RWPE1 (cell line): ENCODE data around the gene FIGNL2.

Source experiments
- CTCF ChIA-PET: fragments of 350-600 bp; sonication (Branson Sonifier 250); formaldehyde crosslinking; extraction: SDS; loops from one replicate; lab custom pipeline; 2021; lab: Yijun Ruan, JAX
- POLR2A ChIA-PET: fragments of 400-600 bp; formaldehyde crosslinking; extraction: SDS; loops from one replicate; lab custom pipeline; 2020; ENCODE audit warnings: antibody characterized with exemption; ENCODE audit not compliant: low non-redundant PET; lab: Yijun Ruan, JAX
- DNase-seq: peaks from one replicate; pipeline ENCODE4 v3.0.0; 2012; ENCODE audit warnings: low spot score
- H3K27ac ChIP-seq: fragments of 450-650 bp; 2 replicates; pipeline ENCODE4 v1.5.1; 2017
- TF ChIP-seq, protein P1 (sequence below): fragments of 450-650 bp; conservative IDR thresholded peaks from 2 replicates; pipeline ENCODE4 v1.5.1; 2017; ENCODE audit warnings: low read depth, mild to moderate bottlenecking

Gene FIGNL2

DNA sequence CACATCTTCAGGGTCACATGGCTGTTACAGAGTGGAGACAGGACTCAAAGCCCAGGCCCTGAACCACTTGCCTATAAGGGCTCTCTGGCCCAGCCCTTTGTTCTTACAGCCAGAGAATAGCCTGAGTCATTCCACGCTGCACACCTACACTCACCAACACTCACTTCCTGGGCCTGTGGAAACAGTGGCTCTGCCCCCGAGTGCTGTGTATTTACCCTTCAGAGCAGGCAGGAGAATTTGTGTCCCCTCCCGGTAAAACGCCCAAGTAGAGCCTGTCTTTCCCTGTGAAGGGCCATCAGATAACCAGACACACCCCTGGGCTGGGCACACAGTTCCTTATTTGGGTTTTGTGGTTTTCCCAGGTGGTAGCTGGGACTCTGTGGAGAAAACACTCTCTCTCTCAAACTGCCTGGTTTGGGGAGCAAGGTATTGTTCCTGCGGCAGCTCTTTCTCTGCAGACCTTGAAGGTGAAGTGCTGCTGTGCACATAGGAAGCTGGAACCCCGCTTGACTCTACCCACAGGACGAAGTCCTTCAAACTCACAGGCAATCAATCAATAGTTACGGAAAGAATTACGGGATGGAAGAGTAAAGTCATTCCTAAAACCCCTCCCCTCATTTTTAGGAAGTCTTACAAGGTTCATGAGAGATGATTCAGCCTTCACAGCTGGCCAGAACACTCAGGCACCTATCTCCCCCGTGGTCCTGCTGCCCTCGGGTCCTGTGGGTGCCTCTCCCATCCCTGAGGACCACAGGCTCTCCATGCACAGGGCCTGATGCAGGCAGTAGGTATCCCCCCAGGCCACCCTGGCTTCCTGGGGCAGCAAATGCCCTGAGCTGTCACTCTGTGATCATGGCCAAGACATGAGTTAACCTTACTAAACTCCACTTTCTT lies 20.3 kb downstream of the FIGNL2 start:
- DNase-seq = peak; percentile 36
- ChIA-PET CTCF (interaction anchor here (0.6 kb wide), 2 partner anchors 873 to 1372 kb away, joined by 3 read pairs; no protein-coding TSS in a partner anchor), POLR2A (no interaction called here)
- TF ChIP-seq, protein P1, sequence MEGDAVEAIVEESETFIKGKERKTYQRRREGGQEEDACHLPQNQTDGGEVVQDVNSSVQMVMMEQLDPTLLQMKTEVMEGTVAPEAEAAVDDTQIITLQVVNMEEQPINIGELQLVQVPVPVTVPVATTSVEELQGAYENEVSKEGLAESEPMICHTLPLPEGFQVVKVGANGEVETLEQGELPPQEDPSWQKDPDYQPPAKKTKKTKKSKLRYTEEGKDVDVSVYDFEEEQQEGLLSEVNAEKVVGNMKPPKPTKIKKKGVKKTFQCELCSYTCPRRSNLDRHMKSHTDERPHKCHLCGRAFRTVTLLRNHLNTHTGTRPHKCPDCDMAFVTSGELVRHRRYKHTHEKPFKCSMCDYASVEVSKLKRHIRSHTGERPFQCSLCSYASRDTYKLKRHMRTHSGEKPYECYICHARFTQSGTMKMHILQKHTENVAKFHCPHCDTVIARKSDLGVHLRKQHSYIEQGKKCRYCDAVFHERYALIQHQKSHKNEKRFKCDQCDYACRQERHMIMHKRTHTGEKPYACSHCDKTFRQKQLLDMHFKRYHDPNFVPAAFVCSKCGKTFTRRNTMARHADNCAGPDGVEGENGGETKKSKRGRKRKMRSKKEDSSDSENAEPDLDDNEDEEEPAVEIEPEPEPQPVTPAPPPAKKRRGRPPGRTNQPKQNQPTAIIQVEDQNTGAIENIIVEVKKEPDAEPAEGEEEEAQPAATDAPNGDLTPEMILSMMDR = no peak
- H3K27ac ChIP-seq = no peak overlapping the region

GRCh38 chr12:51826881-51827280 lies 21.6 kb downstream of the FIGNL2 start:
- no peak overlapping the region for H3K27ac ChIP-seq
- POLR2A ChIA-PET = no interaction called here
- DNase-seq = no peak
- CTCF ChIA-PET = interaction anchor here (0.6 kb wide), 2 partner anchors 45 to 344 kb away, joined by 3 to 9 read pairs; no protein-coding TSS in a partner anchor
- TF ChIP-seq, protein P1 = no peak

DNA sequence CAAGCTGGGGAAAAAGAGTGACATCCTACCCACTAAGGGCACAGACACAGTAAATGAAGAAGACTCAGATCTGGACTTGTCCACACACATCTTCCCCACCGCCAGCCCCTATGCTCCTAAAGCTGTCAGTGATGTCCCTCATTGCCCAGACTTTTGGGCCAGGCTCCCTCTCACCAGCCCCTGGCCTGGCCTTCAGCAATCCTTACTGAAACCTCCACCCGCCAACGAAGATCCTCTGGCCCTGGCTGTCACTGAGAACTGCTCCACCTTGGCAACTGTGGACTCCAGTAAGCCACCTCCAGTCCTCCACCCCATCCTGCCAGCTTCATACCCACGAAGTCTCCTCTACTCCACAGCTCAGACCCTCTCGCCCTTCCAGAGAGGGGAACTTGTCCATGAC lies 23.3 kb downstream of the FIGNL2 start:
- TF ChIP-seq, protein P1 = no peak

DNA sequence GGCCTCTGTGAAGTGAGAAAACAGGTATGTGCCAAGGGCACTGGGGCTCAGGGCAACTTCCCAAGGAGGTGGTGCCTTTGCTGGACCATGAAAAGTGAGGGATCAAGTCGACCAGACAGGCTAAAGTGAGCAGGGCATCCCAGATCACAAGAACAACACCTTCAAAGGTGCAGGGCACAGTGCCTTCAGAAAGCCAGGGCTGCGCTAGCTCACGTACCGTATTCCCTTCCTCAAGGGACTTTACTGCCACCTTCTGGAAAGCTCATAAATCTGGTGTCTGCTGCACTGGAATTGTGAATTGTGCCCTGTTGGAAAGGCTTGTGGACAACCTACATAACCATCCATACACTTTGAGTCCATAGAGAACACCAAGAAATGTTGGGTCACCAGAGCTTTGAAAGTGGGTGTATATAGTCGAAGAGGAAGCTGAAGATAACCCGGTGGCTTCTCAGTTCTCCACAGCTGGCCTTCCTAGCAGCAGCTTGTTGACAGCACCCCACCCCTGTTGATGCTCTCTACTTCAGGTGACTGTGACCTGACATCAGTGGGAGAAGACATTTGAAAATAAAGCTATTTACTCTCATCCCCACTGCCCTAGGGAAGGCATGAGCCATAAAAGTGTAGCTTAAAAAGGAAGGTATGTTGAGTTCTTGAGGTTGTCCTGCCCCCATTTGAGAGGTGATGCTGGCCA lies 24.5 kb downstream of the FIGNL2 start:
- H3K27ac ChIP-seq = no peak overlapping the region
- TF ChIP-seq, protein P1 = peak; percentile 64
- ChIA-PET CTCF (interaction anchor here (0.6 to 2.1 kb wide), 15 partner anchors 9 to 424 kb away, joined by 3 to 27 read pairs (median 4); partner anchors contain the start of gene SLC4A8), POLR2A (interaction anchor here (0.5 kb wide), 1 partner anchor 145 kb away, joined by 3 read pairs; no protein-coding TSS in a partner anchor)
- DNase-seq = peak; percentile 53

More for the DNA sequence above, 23.3 kb downstream of the FIGNL2 start:
- no peak overlapping the region for H3K27ac ChIP-seq
- CTCF ChIA-PET = interaction anchor here (1.0 kb wide), 1 partner anchor 8 kb away, joined by 5 read pairs; no protein-coding TSS in a partner anchor
- DNase-seq = no peak
- POLR2A ChIA-PET = no interaction called here

- POLR2A ChIA-PET = no interaction called here
- TF ChIP-seq, protein P1 = no peak
- no peak for DNase-seq
- CTCF ChIA-PET = interaction anchor here (0.6 to 2.1 kb wide), 7 partner anchors 9 to 408 kb away, joined by 3 to 27 read pairs (median 3); partner anchors contain the start of gene SLC4A8
- no peak overlapping the region for H3K27ac ChIP-seq
Observed at GRCh38 chr12:51822956-51823355, 25.6 kb downstream of the FIGNL2 start.

- ChIA-PET POLR2A (no interaction called here), CTCF (interaction anchor here (0.7 kb wide), 1 partner anchor 290 kb away, joined by 3 read pairs; no protein-coding TSS in a partner anchor)
- DNase-seq = no peak
- TF ChIP-seq, protein P1 = no peak
- no peak overlapping the region for H3K27ac ChIP-seq
Observed at GRCh38 chr12:51822261-51822616, 26.3 kb downstream of the FIGNL2 start.
